ENCODE measurements around the gene CLEC4G. TPM values are rescaled to one million over a fixed set of nuclear protein-coding genes. Genes with fewer than 3 reads are reported as not detected.
"Not testable (repeated sequence)": the region's sequence is repeated elsewhere in the genome, so short reads cannot be mapped to it uniquely, and the experiment has no call there.

The CLEC4G gene, protein sequence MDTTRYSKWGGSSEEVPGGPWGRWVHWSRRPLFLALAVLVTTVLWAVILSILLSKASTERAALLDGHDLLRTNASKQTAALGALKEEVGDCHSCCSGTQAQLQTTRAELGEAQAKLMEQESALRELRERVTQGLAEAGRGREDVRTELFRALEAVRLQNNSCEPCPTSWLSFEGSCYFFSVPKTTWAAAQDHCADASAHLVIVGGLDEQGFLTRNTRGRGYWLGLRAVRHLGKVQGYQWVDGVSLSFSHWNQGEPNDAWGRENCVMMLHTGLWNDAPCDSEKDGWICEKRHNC
- not detected in 2 replicates for total RNA-seq (2014; rRNA removed; shearing (Covaris generic))

GRCh38 chr19:7732045-7732444, at the start of gene CLEC4G:
CLEC4G (minus strand) TSS chr19:7732110; CDS start chr19:7732102, 8 bp downstream.
- no peak for DNase-seq (ENCODE audit: low read depth)

DNA sequence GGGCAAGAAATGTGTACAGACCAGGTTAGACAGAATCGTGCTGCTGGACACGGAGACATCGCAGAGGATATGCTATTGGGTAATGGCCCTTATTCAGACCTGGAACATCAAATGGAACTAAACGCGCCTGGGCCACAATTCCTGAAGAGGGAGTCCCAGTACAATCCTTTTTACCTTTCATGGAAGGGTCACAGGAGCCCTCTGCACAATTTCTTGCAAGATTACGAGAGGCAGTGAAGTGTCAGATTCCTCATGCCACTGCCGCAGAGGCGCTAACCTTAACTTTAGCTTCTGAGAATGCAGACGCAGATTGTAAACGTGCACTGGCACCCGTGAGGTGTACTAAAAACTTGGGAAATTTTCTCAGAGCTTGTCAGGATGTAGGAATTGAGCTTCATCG, 49.2 kb upstream of the CLEC4G start:
- no peak for DNase-seq (ENCODE audit: low read depth)

DNA sequence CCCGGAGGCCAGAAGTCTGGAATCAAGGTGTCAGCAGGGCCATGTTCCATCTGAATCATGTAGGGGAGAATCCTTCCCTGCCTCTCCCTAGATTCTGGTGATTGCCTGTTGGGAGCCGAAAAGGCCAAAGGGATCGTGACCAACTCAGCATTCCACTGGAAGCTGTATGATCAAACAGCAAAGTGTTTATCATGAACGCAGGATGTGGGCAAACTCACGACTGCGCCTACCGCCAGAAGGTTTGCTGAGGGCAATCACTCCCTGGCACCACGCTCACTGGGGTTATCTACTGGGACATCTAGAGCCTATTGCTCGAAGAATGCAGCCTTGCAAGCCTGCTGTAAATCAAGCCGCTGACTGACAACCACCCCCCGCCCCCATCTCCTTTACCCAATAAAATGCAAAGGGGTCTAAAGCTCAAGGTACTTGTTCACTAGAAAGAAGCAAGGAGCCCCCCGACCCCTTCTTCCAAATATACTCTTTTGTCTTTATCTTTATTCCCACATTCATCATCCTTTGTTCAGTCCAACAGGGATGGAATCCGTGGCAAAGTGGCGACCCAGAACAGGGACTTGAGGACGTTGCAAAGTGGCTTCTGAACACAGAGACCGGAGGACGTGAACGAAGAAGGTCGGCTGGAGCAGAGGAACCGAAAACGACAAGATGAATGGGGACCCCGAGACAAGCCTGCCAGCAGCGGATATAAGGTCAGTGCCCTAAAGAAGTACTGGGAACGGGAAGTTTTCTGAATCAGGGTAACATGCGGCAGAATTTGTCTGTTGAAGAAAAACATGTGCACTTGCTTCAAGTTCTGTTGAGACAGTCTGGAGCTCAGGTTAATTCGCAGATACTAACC, 47.9 kb upstream of the CLEC4G start:
- DNase-seq (ENCODE audit: low read depth) = no peak

DNA sequence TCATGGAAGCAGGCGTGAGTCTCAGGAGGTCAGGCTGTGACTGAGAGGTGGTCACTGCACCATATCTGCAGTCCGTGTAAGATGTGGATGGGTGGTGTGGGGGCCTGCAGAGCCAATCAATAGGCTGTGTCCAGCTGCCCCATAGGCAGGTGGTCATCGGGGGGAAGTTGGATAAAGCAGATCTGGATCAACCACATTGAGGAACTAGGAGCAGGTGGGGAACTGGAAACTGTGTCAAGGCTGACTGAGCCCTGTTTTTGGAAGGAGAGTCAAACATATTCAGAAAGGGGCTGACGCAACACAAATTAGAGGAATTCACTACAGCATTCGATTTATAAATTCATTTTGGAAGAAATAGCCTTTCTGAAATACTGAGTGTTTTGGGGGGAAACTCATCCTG, 46.2 kb upstream of the CLEC4G start:
- no peak for DNase-seq (ENCODE audit: low read depth)

DNA sequence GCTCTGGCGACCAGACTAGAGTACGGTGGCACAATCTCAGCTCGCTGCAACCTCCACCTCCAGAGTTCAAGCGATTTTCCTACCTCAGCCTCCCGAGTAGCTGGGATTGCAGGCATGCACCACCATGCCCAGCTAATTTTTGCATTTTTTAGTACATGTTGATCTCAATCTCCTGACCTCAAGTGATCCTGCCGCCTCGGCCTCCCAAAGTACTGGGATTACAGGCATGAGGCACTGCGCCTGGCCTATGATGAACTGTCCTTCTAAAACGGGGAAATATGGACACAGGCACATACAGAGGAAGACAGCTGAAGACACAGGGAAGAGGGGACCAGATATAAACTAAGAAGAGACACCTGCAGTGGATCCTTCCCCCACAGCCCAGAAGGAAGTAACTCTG, 43.9 kb upstream of the CLEC4G start:
- DNase-seq (ENCODE audit: low read depth) = no peak

GRCh38 chr19:7773841-7774240, 41.9 kb upstream of the CLEC4G start:
- DNase-seq (ENCODE audit: low read depth) = no peak

DNA sequence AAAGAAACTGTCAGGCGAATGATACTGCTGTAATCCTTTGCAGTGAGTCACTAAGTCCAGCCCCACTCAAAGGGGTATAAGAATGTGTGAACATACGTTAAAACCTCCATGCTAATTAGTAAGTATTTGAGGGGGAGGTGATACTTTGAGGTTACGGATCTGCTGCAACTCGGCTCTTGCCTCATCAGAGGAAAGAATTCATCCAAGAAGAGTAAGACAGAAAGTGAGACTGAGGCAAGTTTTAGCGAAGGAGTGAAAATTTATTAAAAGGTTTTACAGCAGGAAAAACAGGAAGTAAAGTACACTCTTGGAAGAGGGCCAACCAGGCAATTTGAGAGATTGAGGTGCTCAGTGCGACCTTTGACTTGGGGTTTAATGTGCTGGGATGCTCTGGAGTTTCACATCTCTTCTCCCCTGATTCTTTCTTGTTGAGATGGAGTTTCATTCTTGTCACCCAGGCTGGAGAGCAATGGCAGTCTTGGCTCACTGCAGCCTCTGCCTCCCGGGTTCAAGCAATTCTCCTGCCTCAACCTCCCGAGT, 40.9 kb upstream of the CLEC4G start:
- DNase-seq (ENCODE audit: low read depth) = peak; percentile 67

DNA sequence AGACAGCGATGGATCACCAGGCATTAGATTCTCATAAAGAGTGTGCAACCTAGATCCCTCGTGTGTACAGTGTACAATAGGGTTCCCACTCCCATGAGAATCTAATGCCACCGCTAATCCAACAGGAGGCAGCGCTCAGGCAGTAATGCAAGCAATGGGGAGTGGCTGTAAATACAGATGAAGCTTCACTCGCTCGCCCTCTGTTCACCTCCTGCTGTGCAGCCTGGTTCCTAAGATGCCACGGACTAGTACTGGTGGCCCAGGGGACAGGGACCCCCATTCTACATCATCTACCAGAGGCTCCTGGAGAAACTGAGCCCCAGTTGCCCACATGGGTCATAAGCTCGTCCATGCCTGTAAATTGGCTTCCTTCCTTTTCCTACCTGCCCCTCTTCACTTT, 39.2 kb upstream of the CLEC4G start:
- no peak for DNase-seq (ENCODE audit: low read depth)

DNA sequence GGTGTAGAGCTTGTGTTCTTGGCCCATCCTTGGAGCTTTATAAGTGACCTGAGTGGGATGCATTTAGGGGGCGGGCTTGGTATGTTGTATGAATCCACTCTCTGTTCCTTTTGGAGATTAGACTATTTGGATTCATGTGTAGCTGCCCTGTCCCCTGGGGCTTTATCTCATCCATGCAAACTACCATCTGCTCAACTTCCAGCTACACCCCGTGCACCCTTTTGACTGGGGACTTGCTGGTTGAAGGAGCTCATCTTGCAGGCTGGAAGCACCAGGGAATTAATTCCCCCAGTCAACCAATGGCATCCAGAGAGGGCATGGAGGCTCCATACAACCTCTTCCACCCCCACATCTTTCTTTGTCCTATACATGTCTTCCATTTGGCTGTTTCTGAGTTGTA, 37.3 kb upstream of the CLEC4G start:
- DNase-seq (ENCODE audit: low read depth) = no peak

GRCh38 chr19:7767487-7767886, 35.6 kb upstream of the CLEC4G start:
- DNase-seq (ENCODE audit: low read depth) = no peak

DNA sequence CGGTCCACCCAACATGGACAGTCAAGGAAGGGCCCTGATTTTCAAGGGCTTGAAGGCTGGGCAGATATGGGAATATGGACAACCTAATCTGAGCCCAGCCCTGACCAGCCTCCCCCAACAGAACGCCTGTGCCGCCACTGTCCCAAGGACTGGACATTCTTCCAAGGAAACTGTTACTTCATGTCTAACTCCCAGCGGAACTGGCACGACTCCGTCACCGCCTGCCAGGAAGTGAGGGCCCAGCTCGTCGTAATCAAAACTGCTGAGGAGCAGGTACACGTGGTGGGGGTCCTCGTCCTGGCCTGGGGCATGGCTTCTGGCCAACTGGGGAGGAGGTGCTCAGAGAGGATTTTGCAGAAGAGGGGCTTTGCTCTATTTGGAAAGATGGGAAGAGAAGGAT, 34.6 kb upstream of the CLEC4G start:
- no peak for DNase-seq (ENCODE audit: low read depth)

DNA sequence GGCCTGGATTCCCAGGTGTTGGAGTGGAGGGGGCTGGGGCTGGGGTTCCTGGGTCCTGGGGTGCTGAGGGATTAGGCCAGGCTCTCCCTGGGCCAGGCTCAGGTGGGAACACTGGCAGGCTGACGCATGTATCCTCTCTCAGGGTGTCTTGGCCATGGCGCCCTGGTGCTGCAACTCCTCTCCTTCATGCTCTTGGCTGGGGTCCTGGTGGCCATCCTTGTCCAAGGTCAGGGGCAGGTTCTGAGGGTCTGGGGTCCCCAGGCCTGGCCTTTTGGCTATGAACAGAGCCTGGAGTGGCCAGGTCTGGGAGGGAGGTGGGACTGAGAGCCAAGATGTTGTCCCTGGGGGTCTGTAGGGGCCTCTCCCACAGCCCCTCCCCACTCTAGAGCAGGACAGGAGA, 33.1 kb upstream of the CLEC4G start:
- DNase-seq (ENCODE audit: low read depth) = not testable (repeated sequence)

GRCh38 chr19:7764157-7764556, 32.2 kb upstream of the CLEC4G start:
- DNase-seq (ENCODE audit: low read depth) = not testable (repeated sequence)

DNA sequence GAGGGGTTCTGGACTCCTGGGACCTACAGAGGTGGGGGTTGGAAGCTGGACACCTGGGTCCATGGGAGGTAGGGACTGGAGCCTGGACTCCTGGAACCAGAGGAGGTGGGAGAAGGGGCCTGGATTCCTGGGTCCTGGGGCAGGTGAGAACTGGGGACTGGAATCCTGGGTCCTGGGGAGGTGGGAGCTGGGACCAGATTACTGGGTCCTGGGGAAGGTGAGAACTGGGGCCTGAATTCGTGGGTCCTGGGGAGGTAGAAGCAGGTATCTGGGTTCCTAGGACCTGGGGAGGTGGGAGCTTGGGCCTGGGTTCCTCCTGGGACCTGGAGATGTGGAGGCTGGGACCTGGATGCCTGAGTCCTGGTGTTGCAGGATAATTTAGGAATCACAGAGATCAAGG, 31.8 kb upstream of the CLEC4G start:
- DNase-seq (ENCODE audit: low read depth) = no peak

GRCh38 chr19:7762719-7763293, 30.9 kb upstream of the CLEC4G start, which contains the start of gene CLEC4M:
CLEC4M (plus strand) TSS chr19:7763243; CDS start chr19:7763267, 24 bp downstream.
- DNase-seq (ENCODE audit: low read depth) = no peak

GRCh38 chr19:7759156-7759555, 27.2 kb upstream of the CLEC4G start:
- no peak for DNase-seq (ENCODE audit: low read depth)

GRCh38 chr19:7757358-7757757, 25.4 kb upstream of the CLEC4G start:
- DNase-seq (ENCODE audit: low read depth) = no peak

- no peak for DNase-seq (ENCODE audit: low read depth)
Observed at GRCh38 chr19:7756258-7756657, 24.3 kb upstream of the CLEC4G start.

GRCh38 chr19:7751157-7751783, 19.4 kb upstream of the CLEC4G start:
- peak; percentile 49 for DNase-seq (ENCODE audit: low read depth)

DNA sequence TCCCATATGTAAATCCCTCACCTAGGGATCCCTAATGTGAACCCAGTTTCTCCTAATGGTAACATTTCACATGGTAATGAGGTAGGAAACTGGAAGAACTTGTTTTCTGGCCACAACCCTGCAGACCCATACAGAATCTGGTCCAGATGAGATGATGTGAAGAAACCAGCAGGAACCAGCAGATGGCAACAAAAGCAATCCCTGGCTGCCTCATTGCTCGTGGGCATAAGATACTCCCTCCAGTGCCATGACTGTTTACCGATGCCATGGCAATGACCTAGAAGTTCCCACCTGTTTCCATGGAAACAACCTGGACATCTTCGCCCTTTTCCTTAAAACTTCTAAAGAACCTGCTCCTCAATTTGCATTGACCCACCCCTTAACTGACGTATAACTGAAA, 16.8 kb upstream of the CLEC4G start:
- no peak for DNase-seq (ENCODE audit: low read depth)

- DNase-seq (ENCODE audit: low read depth) = no peak
Observed at GRCh38 chr19:7748171-7748570, 16.3 kb upstream of the CLEC4G start.

Data from Daoy (cell line).